NCI-H774 (cell line): ENCODE data around the gene UBE4B.
"Not testable (repeated sequence)": the region's sequence is repeated elsewhere in the genome, so short reads cannot be mapped to it uniquely, and the experiment has no call there.

ENCODE experiments used
- DNase-seq: peaks from one replicate; lab custom pipeline; 2025; lab: John Stamatoyannopoulos, UW

The UBE4B gene

GRCh38 chr1:10032590-10033358 lies at the start of gene UBE4B:
Gene UBE4B, plus strand, starts transcription at chr1:10032958. Its CDS starts 713 bp downstream, at chr1:10033671.
- peak; percentile 89 for DNase-seq

GRCh38 chr1:9984253-9984652 lies 48.5 kb upstream of the UBE4B start:
- DNase-seq, result no peak

- no peak for DNase-seq
Observed at GRCh38 chr1:9985001-9985400, 47.8 kb upstream of the UBE4B start.

DNA sequence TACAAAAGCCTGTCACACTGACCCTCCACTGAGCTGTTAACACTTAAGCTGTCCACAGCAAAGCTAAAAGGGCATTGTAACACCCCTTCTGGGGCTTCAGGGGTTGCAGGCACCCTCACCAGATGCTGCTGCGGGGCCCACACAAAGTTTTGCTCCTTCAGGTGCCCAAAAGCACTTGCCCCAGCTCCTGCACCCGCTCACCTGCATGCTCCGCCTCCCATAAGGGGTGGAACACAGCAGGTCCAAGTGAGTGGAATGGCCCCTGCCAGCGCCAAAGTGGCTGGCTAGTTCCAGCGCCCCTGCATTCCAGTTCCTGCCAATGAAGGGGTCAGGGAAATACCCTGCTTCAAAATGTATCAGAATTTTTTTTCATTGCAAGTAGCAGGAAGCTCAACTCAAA lies 43.0 kb upstream of the UBE4B start:
- no peak for DNase-seq

DNA sequence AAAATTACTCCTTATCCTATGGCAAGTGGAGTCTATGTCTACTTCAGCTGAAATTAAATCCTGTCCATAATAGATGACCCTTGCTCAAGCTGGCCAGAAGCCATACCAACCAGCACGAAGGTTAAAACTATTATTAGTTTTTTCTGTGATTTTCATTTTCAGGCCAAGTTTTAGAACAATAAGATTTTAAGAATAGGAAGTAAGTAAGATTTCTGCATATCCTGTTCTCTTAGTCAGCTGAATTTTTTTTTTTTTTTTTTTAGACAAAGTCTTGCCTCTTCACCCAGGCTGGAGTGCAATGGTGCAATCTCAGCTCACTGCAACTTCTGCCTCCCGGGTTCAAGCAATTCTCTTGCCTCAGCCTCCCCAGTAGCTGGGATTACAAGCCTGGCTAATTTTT lies 41.8 kb upstream of the UBE4B start:
- DNase-seq, result no peak

GRCh38 chr1:9992910-9993309 lies 39.8 kb upstream of the UBE4B start:
- no peak for DNase-seq

DNA sequence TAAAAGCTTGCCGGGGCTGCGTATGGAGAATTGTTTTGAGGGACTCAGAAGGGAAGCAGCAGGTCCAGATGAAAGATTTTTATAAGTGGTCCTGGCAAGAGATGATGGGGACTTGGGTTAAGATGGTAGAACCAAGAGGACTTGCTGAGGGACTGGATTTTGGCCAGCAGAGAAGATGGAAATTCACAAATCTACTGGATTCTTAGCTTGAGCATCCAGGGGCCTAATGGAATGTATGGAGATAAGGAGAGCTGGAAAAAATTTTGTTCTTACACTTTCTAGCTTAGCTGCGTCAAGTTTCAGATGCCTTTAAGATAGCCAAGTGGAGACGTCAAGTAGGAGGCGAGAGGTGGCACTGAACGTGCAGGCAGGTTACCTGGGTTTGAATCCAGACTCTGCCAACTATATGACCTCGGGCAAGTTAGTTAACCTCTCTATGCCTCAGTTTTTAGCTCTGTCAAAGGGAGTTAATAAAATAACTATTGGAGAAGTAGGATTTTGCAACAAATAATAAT lies 39.1 kb upstream of the UBE4B start:
- DNase-seq, result no peak

- no peak for DNase-seq
Observed at GRCh38 chr1:9996624-9997582, 35.9 kb upstream of the UBE4B start, which contains the start of gene RBP7. Gene RBP7, plus strand, starts transcription at chr1:9997228. Its CDS starts 31 bp downstream, at chr1:9997259.

- no peak for DNase-seq
Observed at GRCh38 chr1:10001016-10001665, 31.6 kb upstream of the UBE4B start.

GRCh38 chr1:10005248-10005647 lies 27.5 kb upstream of the UBE4B start:
- DNase-seq, result not testable (repeated sequence)

DNA sequence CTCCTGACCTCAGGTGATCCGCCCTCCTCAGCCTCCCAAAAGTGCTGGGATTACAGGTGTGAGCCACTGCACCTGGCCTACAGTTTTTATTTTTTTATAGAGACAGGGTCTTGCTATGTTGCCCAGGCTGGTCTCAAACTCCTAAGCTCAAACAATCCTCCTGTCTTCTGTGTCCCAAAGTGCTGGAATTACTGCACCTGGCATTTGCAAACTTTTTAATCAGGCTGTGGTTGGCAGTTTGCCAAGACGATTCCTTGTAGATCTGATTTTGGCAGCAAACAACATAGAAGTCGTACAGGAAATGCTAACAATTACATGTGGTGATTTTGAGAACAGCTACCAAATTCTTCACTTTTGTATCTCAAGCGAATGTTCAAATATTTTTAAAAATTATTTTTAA lies 25.6 kb upstream of the UBE4B start:
- no peak for DNase-seq

DNA sequence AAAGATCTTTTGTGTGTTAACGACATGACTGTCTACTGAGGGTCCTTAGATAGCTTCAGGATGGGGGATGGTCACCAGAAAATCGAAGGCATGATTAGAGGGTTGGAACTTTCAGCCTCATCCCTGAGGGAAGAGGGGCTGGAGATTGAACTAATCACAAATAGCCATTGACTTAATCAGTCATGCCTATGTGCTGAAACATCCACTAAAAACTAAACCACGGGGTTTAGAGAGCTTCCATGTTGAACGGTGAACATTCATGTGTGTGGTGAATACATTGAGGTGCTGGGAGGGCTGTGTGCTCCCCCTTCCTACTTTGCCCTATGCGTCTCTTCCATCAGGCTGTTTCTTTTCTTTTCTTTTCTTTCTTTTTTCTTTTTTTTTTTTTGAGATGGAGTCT lies 18.7 kb upstream of the UBE4B start:
- DNase-seq, result no peak

- no peak for DNase-seq
Observed at GRCh38 chr1:10019561-10019960, 13.2 kb upstream of the UBE4B start.

DNA sequence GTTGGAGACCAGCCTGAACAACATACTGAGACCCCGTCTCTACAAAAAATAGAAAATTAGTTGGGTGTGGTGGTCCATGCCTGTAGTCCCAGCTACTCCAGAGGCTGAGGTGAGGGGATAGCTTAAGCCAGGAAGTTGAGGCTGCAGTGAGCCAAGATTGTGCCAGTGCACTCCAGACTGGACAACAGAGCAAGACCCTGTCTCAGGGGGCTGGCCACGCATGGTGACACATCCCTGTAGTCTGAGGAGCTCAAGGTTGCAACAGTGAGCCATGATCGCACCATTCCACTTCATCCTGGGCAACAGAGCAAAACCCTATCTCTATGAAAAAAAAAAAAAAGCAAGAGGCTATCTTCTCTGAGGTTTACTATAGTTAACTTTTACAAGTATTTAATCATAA lies 12.7 kb upstream of the UBE4B start:
- DNase-seq, result no peak

DNA sequence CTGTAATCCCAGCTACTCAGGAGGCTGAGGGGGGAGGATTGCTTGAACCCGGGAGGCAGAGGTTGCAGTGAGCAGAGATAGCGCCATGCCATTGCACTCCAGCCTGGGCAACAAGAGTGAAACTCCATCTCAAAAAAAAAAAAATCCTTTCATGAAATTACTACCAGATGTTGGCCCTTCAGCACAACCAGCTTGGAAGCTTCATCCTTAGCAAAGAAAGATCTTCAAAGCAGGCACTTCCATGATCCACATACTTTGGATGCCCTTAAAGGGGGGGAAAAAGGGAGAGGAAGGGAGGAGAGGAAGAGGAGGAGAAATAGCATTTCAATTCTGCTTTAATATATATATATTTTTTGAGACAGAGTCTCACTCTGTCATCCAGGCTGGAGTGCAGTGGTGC lies 12.1 kb upstream of the UBE4B start:
- DNase-seq, result not testable (repeated sequence)

DNA sequence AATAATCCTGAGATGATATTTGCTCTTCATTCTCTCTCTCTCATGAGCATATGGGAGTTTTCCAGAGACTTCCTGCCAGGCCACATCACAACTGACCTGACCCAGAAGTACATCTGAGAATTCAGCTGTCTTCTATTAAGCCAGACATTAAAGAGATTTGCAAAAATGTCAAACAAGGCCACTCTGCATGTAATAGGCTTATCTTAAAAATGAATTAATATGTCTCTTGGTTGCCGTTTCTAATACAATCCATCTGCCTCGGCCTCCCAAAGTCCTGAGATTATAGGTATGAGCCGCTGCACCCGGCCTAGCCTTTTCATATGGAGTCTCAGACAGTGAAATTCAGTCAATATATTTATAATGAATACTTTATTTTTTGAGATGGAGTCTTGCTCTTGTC lies 10.8 kb upstream of the UBE4B start:
- not testable (repeated sequence) for DNase-seq

DNA sequence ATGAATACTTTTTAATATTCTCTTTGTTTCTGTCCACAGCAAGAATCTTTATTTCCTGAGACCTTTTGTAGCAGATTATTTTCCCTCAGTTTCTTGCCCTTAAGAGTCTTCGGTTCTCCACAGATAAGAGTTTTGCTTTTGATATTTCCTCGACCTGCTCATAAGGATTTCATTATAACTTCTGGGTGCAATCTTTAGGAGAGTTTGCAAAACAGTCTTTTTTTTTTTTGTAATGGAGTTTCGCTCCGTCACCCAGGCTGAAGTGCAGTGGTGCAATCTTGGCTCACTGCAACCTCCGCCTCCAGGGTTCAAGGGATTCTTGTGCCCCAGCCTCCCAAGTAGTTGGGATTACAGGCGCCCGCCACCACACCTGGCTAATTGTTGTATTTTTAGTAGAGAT lies 10.1 kb upstream of the UBE4B start:
- DNase-seq, result no peak

GRCh38 chr1:10025354-10025753 lies 7.4 kb upstream of the UBE4B start:
- DNase-seq, result no peak

DNA sequence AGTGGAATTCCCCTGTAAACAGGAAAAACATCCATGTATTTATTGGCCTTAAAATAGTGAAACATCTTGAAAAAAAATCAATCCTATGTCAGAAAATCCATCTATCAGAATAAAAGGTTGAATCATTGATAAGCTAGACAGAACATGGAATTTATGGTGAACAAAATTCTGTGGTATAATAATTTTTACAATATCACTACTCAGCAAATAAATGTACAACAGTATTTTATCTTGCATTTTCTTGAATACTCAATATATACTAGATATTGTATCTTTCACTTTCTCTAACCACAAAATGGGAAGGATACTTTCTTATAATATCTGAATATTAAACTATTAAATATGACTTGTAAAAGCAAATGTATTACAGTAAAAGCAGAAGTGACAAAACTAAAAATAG lies 5.7 kb upstream of the UBE4B start:
- DNase-seq, result no peak

GRCh38 chr1:10028956-10029500 lies 3.7 kb upstream of the UBE4B start:
- DNase-seq, result not testable (repeated sequence)

DNA sequence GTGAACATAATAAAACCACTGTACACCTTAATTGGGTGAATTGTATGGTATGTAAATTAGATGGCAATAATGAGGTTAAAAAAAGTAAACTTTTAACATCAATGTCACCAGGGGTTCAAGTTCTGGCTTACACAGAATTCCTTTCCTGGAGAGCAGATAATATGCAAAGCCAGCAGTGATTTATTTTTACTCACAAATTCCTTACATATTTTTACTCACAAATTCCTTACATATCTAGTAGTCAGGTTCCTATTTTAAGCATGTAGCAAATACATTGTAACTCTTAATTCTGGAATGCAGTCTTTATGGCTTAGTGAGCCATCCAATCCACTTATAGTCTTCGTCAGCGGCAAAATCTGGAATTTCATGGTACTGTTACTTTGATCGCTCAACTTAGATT lies 1.3 kb upstream of the UBE4B start:
- DNase-seq, result no peak

GRCh38 chr1:10033359-10033845 lies 644 bp downstream of the UBE4B start:
- no peak for DNase-seq
